ENCODE data around the gene DAAM1. TPM values are rescaled to one million over a fixed set of nuclear protein-coding genes. Genes with fewer than 3 reads are reported as not detected.

DAAM1 gene
- total RNA-seq, 2 experiments from 2014 or later = 30.1 to 72.8 TPM

DNA sequence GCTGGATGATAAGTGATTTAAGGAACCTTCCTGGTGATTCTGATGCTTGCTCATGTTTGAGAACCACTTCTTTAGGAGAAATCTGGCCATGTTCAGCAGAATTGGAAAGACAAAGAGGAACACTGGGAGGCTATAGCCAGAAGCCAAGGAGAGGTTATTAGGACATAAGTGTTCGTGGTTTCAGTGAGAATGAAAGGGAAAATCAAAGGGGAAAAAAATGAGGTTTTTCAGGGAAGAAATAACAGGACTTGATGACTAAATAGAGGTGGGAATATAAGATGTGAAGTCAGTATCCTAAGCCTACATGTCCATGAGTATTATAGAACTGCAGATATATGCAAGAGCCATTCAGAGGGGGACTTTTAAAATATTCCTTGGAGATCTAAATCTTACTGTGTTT is 95.6 kb downstream of the DAAM1 start:
- ChIA-PET POLR2A (interaction anchor here (1.0 to 1.7 kb wide), 4 partner anchors 8 to 11 kb away, joined by 3 to 4 read pairs (median 4); no protein-coding TSS in a partner anchor), CTCF (ENCODE audit: unreplicated experiment) (no interaction called here)
- Histone ChIP-seq H3K36me3 (ENCODE audit: insufficient read depth, low read length) (peaks cover 60% of the 10 kb centered on the region), H3K4me1 (ENCODE audit: insufficient read depth, low read length, poor library complexity, severe bottlenecking) (peaks cover 2% of the 10 kb centered on the region), H4K20me1 (ENCODE audit: insufficient read depth, low read length) (no peaks in the 10 kb centered on the region), H3K9me2 (ENCODE audit: insufficient read depth, low read length) (no peaks in the 10 kb centered on the region), H3K27ac (ENCODE audit: low read depth, low read length, poor library complexity, severe bottlenecking) (no peak overlapping the region), H3K4me3 (ENCODE audit: low read depth, low read length, poor library complexity, severe bottlenecking) (no peak overlapping the region), H3K4me2 (ENCODE audit: low read length) (no peak overlapping the region), H2AFZ (ENCODE audit: low read length) (no peak overlapping the region), H3K9me3 (ENCODE audit: low read length) (peaks cover 20% of the 10 kb centered on the region; the same call in 1 of the 2 replicates), H3K79me2 (ENCODE audit: insufficient read depth, low read depth, low read length) (no peaks in the 10 kb centered on the region)
- no peak for TF ChIP-seq EZH2phosphoT487 (IDR thresholded peaks at IDR 0.05; ENCODE audit: borderline replicate concordance, low read depth, low read length)
- TF ChIP-seq, protein P1, sequence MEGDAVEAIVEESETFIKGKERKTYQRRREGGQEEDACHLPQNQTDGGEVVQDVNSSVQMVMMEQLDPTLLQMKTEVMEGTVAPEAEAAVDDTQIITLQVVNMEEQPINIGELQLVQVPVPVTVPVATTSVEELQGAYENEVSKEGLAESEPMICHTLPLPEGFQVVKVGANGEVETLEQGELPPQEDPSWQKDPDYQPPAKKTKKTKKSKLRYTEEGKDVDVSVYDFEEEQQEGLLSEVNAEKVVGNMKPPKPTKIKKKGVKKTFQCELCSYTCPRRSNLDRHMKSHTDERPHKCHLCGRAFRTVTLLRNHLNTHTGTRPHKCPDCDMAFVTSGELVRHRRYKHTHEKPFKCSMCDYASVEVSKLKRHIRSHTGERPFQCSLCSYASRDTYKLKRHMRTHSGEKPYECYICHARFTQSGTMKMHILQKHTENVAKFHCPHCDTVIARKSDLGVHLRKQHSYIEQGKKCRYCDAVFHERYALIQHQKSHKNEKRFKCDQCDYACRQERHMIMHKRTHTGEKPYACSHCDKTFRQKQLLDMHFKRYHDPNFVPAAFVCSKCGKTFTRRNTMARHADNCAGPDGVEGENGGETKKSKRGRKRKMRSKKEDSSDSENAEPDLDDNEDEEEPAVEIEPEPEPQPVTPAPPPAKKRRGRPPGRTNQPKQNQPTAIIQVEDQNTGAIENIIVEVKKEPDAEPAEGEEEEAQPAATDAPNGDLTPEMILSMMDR (conservative IDR thresholded peaks at IDR 0.05; ENCODE audit: low read length) = no peak
- no TSS peak for BruUV-seq (replicated peaks)
- no peak for DNase-seq (ENCODE audit: low spot score)
- intact Hi-C loops (cut with micrococcal nuclease; ENCODE audit: unreplicated experiment) = no loop called here

GRCh38 chr14:59292028-59292427 is 103.6 kb downstream of the DAAM1 start:
- Histone ChIP-seq H3K79me2 (ENCODE audit: insufficient read depth, low read depth, low read length) (no peaks in the 10 kb centered on the region), H3K27ac (ENCODE audit: low read depth, low read length, poor library complexity, severe bottlenecking) (no peak overlapping the region), H4K20me1 (ENCODE audit: insufficient read depth, low read length) (no peaks in the 10 kb centered on the region), H3K9me2 (ENCODE audit: insufficient read depth, low read length) (no peaks in the 10 kb centered on the region), H3K4me2 (ENCODE audit: low read length) (no peak overlapping the region), H3K36me3 (ENCODE audit: insufficient read depth, low read length) (peaks cover 67% of the 10 kb centered on the region), H3K4me1 (ENCODE audit: insufficient read depth, low read length, poor library complexity, severe bottlenecking) (peaks cover 19% of the 10 kb centered on the region), H3K9me3 (ENCODE audit: low read length) (no peaks in the 10 kb centered on the region), H3K4me3 (ENCODE audit: low read depth, low read length, poor library complexity, severe bottlenecking) (no peak overlapping the region), H2AFZ (ENCODE audit: low read length) (no peak overlapping the region)
- POLR2A ChIA-PET = interaction anchor here (0.8 kb wide), 1 partner anchor 8 kb away, joined by 4 read pairs; no protein-coding TSS in a partner anchor
- TF ChIP-seq EZH2phosphoT487 (IDR thresholded peaks at IDR 0.05; ENCODE audit: borderline replicate concordance, low read depth, low read length) = no peak
- TF ChIP-seq, protein P1 (conservative IDR thresholded peaks at IDR 0.05; ENCODE audit: low read length) = no peak
- intact Hi-C loops (cut with micrococcal nuclease; ENCODE audit: unreplicated experiment) = no loop called here
- CTCF ChIA-PET (ENCODE audit: unreplicated experiment) = no interaction called here
- no peak for DNase-seq (ENCODE audit: low spot score)
- BruUV-seq (replicated peaks) = no TSS peak

DNA sequence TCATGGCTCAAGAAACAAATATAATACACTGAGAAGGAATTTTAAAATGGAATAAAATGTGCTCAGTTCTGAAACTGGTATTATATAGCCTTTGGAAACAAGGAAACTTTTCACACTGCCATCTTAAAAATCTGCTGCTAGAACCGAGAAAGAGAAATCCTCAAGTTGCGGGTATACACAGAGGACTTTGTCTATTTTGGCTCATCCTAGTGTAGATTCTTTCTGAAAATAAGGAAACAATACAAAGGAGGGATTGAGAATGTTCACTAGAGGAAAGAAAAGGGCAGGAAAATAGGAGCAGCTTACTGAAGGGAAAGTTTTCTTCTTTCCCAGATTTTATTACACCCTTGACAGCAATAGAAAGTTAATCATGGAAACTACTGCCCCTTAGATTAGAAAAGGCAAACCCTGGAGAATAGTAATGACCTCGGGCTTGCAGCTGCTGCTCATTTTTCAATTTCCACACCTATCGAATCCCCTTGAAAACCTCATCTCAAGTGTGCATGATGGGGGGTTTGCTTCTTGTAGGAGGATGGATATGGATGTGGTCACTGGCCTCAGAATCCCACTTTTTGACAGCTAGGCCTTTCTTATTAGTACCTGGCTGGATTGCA is 104.6 kb downstream of the DAAM1 start:
- intact Hi-C loops (cut with micrococcal nuclease; ENCODE audit: unreplicated experiment) = no loop called here
- POLR2A ChIA-PET = interaction anchor here (0.8 to 4.1 kb wide), 2 partner anchors 9 to 12 kb away, joined by 3 to 26 read pairs; no protein-coding TSS in a partner anchor
- no peak overlapping the region for H2AFZ ChIP-seq (ENCODE audit: low read length)

More for the DNA sequence above, 104.6 kb downstream of the DAAM1 start:
- no peaks in the 10 kb centered on the region for H3K9me2 ChIP-seq (ENCODE audit: insufficient read depth, low read length)
- DNase-seq (ENCODE audit: low spot score) = no peak
- peaks cover 73% of the 10 kb centered on the region for H3K36me3 ChIP-seq (ENCODE audit: insufficient read depth, low read length)
- CTCF ChIA-PET (ENCODE audit: unreplicated experiment) = no interaction called here
- no peak overlapping the region for H3K4me3 ChIP-seq (ENCODE audit: low read depth, low read length, poor library complexity, severe bottlenecking)
- TF ChIP-seq, protein P1 (conservative IDR thresholded peaks at IDR 0.05; ENCODE audit: low read length) = no peak
- no peak for TF ChIP-seq EZH2phosphoT487 (IDR thresholded peaks at IDR 0.05; ENCODE audit: borderline replicate concordance, low read depth, low read length)
- peaks cover 5% of the 10 kb centered on the region; the same call in 1 of the 2 replicates for H3K79me2 ChIP-seq (ENCODE audit: insufficient read depth, low read depth, low read length)
- peaks cover 29% of the 10 kb centered on the region for H3K4me1 ChIP-seq (ENCODE audit: insufficient read depth, low read length, poor library complexity, severe bottlenecking)
- H3K4me2 ChIP-seq (ENCODE audit: low read length) = no peak overlapping the region
- H4K20me1 ChIP-seq (ENCODE audit: insufficient read depth, low read length) = no peaks in the 10 kb centered on the region
- no peak overlapping the region for H3K27ac ChIP-seq (ENCODE audit: low read depth, low read length, poor library complexity, severe bottlenecking)
- H3K9me3 ChIP-seq (ENCODE audit: low read length) = no peaks in the 10 kb centered on the region
- no TSS peak for BruUV-seq (replicated peaks)

Data from OCI-LY7 (cell line).